OCI-LY7 (cell line): Measurements from ENCODE around the gene LAYN. TPM values are rescaled to one million over a fixed set of nuclear protein-coding genes. Genes with fewer than 3 reads are reported as not detected.

Source experiments
- BruUV-seq: library from RNA; stranded (reverse); fragments of 400-500 nt; replicated peaks from 2 replicates; lab custom pipeline; 2021; lab: Mats Ljungman, UMichigan
- CTCF ChIA-PET: fragments of 300-600 bp; sonication (Branson Sonifier 250); formaldehyde crosslinking; loops from one replicate; lab custom pipeline; 2022; ENCODE audit warnings: antibody characterized with exemption; ENCODE audit not compliant: unreplicated experiment; lab: Charles Lee
- POLR2A ChIA-PET: fragments of 300-600 bp; sonication (Branson Sonifier 250); formaldehyde crosslinking; loops from one replicate; lab custom pipeline; 2022; ENCODE audit warnings: antibody characterized with exemption; lab: Charles Lee
- DNase-seq: peaks from one replicate; pipeline ENCODE4 v3.0.0-alpha.2; 2015; ENCODE audit warnings: low spot score
- H2AFZ ChIP-seq: fragments of 200-600 bp; sonication (generic), shearing (Covaris generic); 2 replicates; pipeline ENCODE4 v1.6.1; 2014; ENCODE audit warnings: mild to moderate bottlenecking, antibody characterized with exemption, low read length, moderate library complexity
- H3K27ac ChIP-seq: fragments of 200-600 bp; sonication (generic); 2 replicates; pipeline ENCODE4 v1.5.1; 2014; ENCODE audit warnings: mixed run types, low read depth, mild to moderate bottlenecking, moderate library complexity, low read length, inconsistent platforms; ENCODE audit not compliant: poor library complexity, severe bottlenecking
- H3K36me3 ChIP-seq: fragments of 200-600 bp; sonication (generic); 2 replicates; pipeline ENCODE4 v1.6.1; 2014; ENCODE audit warnings: mild to moderate bottlenecking, antibody characterized with exemption, low read length, moderate library complexity, mixed read lengths; ENCODE audit not compliant: insufficient read depth
- H3K4me1 ChIP-seq: fragments of 200-600 bp; sonication (generic); 2 replicates; pipeline ENCODE4 v1.5.1; 2014; ENCODE audit warnings: mild to moderate bottlenecking, low read length; ENCODE audit not compliant: insufficient read depth, poor library complexity, severe bottlenecking
- H3K4me2 ChIP-seq: fragments of 200-600 bp; sonication (generic); 2 replicates; pipeline ENCODE4 v1.6.1; 2014; ENCODE audit warnings: mild to moderate bottlenecking, low read length
- H3K4me3 ChIP-seq: fragments of 200-600 bp; sonication (generic); 2 replicates; pipeline ENCODE4 v1.5.1; 2014; ENCODE audit warnings: mild to moderate bottlenecking, low read depth, low read length; ENCODE audit not compliant: poor library complexity, severe bottlenecking
- H3K79me2 ChIP-seq: fragments of 200-600 bp; sonication (generic); 2 replicates; pipeline ENCODE4 v1.6.1; 2016; ENCODE audit warnings: low read depth, mild to moderate bottlenecking, low read length, moderate library complexity, mixed read lengths; ENCODE audit not compliant: insufficient read depth
- H3K9me2 ChIP-seq: fragments of 200-600 bp; sonication (generic); 2 replicates; pipeline ENCODE4 v1.6.1; 2016; ENCODE audit warnings: mild to moderate bottlenecking, low read length, mixed read lengths; ENCODE audit not compliant: insufficient read depth
- H3K9me3 ChIP-seq: fragments of 200-600 bp; sonication (generic); 2 replicates; pipeline ENCODE4 v1.6.1; 2014; ENCODE audit warnings: mild to moderate bottlenecking, mixed run types, low read length, mixed read lengths
- H4K20me1 ChIP-seq: fragments of 200-600 bp; sonication (generic); 2 replicates; pipeline ENCODE4 v1.6.1; 2014; ENCODE audit warnings: mild to moderate bottlenecking, antibody characterized with exemption, low read length, moderate library complexity, mixed read lengths; ENCODE audit not compliant: insufficient read depth
- EZH2phosphoT487 ChIP-seq: fragments of 200-600 bp; sonication (generic); IDR thresholded peaks from 2 replicates; pipeline ENCODE4 v1.6.1; 2018; ENCODE audit warnings: low read depth, borderline replicate concordance, mild to moderate bottlenecking, mixed run types, antibody characterized with exemption, low read length, moderate library complexity, mixed read lengths
- intact Hi-C: fragments of 100-400 bp; cut with micrococcal nuclease; formaldehyde crosslinking; loops from one replicate; pipeline ENCODE4 v1.10.0; 2022; ENCODE audit not compliant: unreplicated experiment
- total RNA-seq, 2 experiments: library from RNA; depleted of rRNA in 1 of 2; stranded (reverse); fragments of >200 nt in 1 of 2; shearing (Covaris generic) in 1 of 2; gene quantifications; 2 replicates each; pipeline ENCODE4 v1.2.3, GENCODE V29; 2014 to 2022
- TF ChIP-seq, protein P1 (sequence below): fragments of 200-600 bp; sonication (generic); conservative IDR thresholded peaks from 2 replicates; pipeline ENCODE4 v1.5.1; 2014; ENCODE audit warnings: mild to moderate bottlenecking, antibody characterized with exemption, low read length, moderate library complexity, mixed read lengths

The LAYN gene
- total RNA-seq, 2 experiments from 2014 or later, result not detected

- H3K27ac ChIP-seq, result peak overlapping the region; percentile 52
- peak; percentile 64 for DNase-seq
- no peaks in the 10 kb centered on the region for H3K9me3 ChIP-seq
- no TSS peak for BruUV-seq
- peak overlapping the region; percentile 52; the same call in 1 of the 2 replicates for H2AFZ ChIP-seq
- peaks cover 30% of the 10 kb centered on the region for H3K4me1 ChIP-seq
- H3K4me2 ChIP-seq, result peak overlapping the region; percentile 91
- peaks cover 49% of the 10 kb centered on the region for H3K79me2 ChIP-seq
- peak overlapping the region; percentile 96 for H3K4me3 ChIP-seq
- TF ChIP-seq, protein P1, sequence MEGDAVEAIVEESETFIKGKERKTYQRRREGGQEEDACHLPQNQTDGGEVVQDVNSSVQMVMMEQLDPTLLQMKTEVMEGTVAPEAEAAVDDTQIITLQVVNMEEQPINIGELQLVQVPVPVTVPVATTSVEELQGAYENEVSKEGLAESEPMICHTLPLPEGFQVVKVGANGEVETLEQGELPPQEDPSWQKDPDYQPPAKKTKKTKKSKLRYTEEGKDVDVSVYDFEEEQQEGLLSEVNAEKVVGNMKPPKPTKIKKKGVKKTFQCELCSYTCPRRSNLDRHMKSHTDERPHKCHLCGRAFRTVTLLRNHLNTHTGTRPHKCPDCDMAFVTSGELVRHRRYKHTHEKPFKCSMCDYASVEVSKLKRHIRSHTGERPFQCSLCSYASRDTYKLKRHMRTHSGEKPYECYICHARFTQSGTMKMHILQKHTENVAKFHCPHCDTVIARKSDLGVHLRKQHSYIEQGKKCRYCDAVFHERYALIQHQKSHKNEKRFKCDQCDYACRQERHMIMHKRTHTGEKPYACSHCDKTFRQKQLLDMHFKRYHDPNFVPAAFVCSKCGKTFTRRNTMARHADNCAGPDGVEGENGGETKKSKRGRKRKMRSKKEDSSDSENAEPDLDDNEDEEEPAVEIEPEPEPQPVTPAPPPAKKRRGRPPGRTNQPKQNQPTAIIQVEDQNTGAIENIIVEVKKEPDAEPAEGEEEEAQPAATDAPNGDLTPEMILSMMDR, result no peak
- TF ChIP-seq EZH2phosphoT487, result no peak
- CTCF ChIA-PET, result interaction anchor here (0.7 to 2.7 kb wide), 4 partner anchors 96 to 174 kb away, joined by 4 to 18 read pairs (median 6); no protein-coding TSS in a partner anchor
- intact Hi-C loops, result loop anchor here (1.0 to 5.0 kb wide), 7 partner anchors 38 to 324 kb away; partner anchors contain the start of genes ALG9 and PPP2R1B
- peaks cover 18% of the 10 kb centered on the region; the same call in 1 of the 2 replicates for H4K20me1 ChIP-seq
- H3K36me3 ChIP-seq, result no peaks in the 10 kb centered on the region; the same call in 1 of the 2 replicates
- POLR2A ChIA-PET, result interaction anchor here (0.9 to 3.4 kb wide), 9 partner anchors 96 to 173 kb away, joined by 3 to 11 read pairs (median 4); no protein-coding TSS in a partner anchor
- no peaks in the 10 kb centered on the region for H3K9me2 ChIP-seq
Measured at GRCh38 chr11:111602865-111603610, 62.5 kb downstream of the LAYN start.

DNA sequence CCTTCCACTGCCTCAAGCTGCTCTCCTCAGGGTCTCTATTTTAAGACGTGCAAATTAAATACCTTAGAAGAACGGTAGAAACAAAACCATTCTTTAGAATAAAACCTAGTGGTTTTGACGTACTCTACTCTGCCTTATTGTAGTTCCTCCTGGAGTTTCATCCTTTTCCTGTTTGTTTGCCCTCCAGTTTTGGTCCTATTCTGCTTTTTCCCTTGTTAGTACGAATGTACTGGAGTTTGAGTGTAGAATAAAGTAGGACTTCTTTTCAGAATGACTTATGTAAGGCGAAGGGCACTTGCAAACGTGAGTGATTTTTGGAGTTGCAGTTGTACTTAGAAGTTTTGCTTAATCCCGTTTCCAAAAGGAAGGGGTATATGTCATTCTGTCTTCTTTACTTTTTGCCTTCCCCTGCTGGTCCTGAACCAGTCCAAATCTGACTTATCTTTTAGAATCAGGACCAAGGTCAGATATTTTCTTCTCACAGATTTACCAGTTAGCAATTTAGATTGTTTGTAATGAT lies 63.2 kb downstream of the LAYN start:
- Histone ChIP-seq H3K36me3 (no peaks in the 10 kb centered on the region; the same call in 1 of the 2 replicates), H3K4me1 (peaks cover 30% of the 10 kb centered on the region), H3K9me3 (no peaks in the 10 kb centered on the region), H3K27ac (peak overlapping the region; percentile 52), H3K79me2 (peaks cover 55% of the 10 kb centered on the region), H2AFZ (no peak overlapping the region), H3K4me3 (peak overlapping the region; percentile 96), H3K9me2 (no peaks in the 10 kb centered on the region), H4K20me1 (peaks cover 18% of the 10 kb centered on the region; the same call in 1 of the 2 replicates), H3K4me2 (peak overlapping the region; percentile 91)
- intact Hi-C loops, result loop anchor here (2.0 to 5.0 kb wide), 4 partner anchors 39 to 324 kb away; partner anchors contain the start of gene ALG9
- TF ChIP-seq, protein P1, result no peak
- no peak for TF ChIP-seq EZH2phosphoT487
- POLR2A ChIA-PET, result interaction anchor here (0.9 to 3.4 kb wide), 10 partner anchors 12 to 173 kb away, joined by 3 to 11 read pairs (median 5); partner anchors contain the start of gene PPP2R1B
- DNase-seq, result no peak
- TSS peak; percentile 55 for BruUV-seq
- CTCF ChIA-PET, result interaction anchor here (0.7 to 2.7 kb wide), 6 partner anchors 14 to 173 kb away, joined by 3 to 18 read pairs (median 4); partner anchors contain the start of gene PPP2R1B
